IMR-90 (cell line): Measurements from ENCODE around the gene ACTN2. TPM values are rescaled to one million over a fixed set of nuclear protein-coding genes. Genes with fewer than 3 reads are reported as not detected.

Experiments
- ATAC-seq: fragments of 200-7000 bp; cut with Tn5 transposase; 2 replicates; pipeline ENCODE4 v1.9.1; 2020; ENCODE audit warnings: low read depth, mild to moderate bottlenecking, moderate library complexity
- BruUV-seq: library from RNA; stranded (reverse); fragments of 400-500 nt; replicated peaks from 2 replicates; lab custom pipeline; 2021; lab: Mats Ljungman, UMichigan
- CTCF ChIA-PET: fragments of 300-600 bp; formaldehyde crosslinking; extraction: SDS; loops from one replicate; lab custom pipeline; 2021; ENCODE audit warnings: antibody characterized with exemption; lab: Yijun Ruan, JAX
- POLR2A ChIA-PET: fragments of 300-600 bp; sonication (Branson Sonifier 250); formaldehyde crosslinking; loops from one replicate; lab custom pipeline; 2022; ENCODE audit warnings: antibody characterized with exemption; ENCODE audit not compliant: unreplicated experiment; lab: Charles Lee
- DNase-seq: peaks from one replicate; pipeline ENCODE4 v3.0.0; 2013
- H2AFZ ChIP-seq: replicated peaks from 2 replicates; pipeline ENCODE3; 2013; ENCODE audit warnings: low read length, mild to moderate bottlenecking; ENCODE audit not compliant: poor library complexity
- H2AK5ac ChIP-seq: 2 replicates; pipeline ENCODE4 v1.6.1; 2013; ENCODE audit warnings: low read depth, low read length, inconsistent platforms
- H2AK9ac ChIP-seq: replicated peaks from 2 replicates; pipeline ENCODE3; 2013; ENCODE audit warnings: mild to moderate bottlenecking, low read depth, low read length, moderate library complexity; ENCODE audit not compliant: poor library complexity
- H2BK120ac ChIP-seq: 2 replicates; pipeline ENCODE4 v1.6.1; 2013; ENCODE audit warnings: low read depth, low read length, inconsistent platforms
- H2BK15ac ChIP-seq: 3 replicates; pipeline ENCODE4 v1.6.1; 2013; ENCODE audit warnings: low read depth, low read length, inconsistent platforms
- H2BK20ac ChIP-seq: 2 replicates; pipeline ENCODE4 v1.6.1; 2013; ENCODE audit warnings: low read depth, mild to moderate bottlenecking, inconsistent platforms, low read length, moderate library complexity
- H2BK5ac ChIP-seq: 2 replicates; pipeline ENCODE4 v1.6.1; 2013; ENCODE audit warnings: mild to moderate bottlenecking, low read depth, low read length, inconsistent platforms; ENCODE audit not compliant: poor library complexity, severe bottlenecking
- H3K14ac ChIP-seq: replicated peaks from 2 replicates; pipeline ENCODE4 v1.6.1; 2013; ENCODE audit warnings: low read depth, low read length, inconsistent platforms
- H3K18ac ChIP-seq: 2 replicates; pipeline ENCODE4 v1.6.1; 2013; ENCODE audit warnings: low read depth, low read length, control low read depth
- H3K23ac ChIP-seq: 2 replicates; pipeline ENCODE4 v1.6.1; 2013; ENCODE audit warnings: low read depth, low read length, inconsistent platforms
- H3K27ac ChIP-seq: 2 replicates; pipeline ENCODE4 v1.5.1; 2013; ENCODE audit warnings: mild to moderate bottlenecking, control low read depth, low read length; ENCODE audit not compliant: insufficient read depth
- H3K27me3 ChIP-seq: 2 replicates; pipeline ENCODE4 v1.6.1; 2013; ENCODE audit warnings: low read length; ENCODE audit not compliant: control insufficient read depth, insufficient read depth
- H3K36me3 ChIP-seq: 2 replicates; pipeline ENCODE4 v1.6.1; 2013; ENCODE audit warnings: low read length, mixed read lengths; ENCODE audit not compliant: control insufficient read depth, insufficient read depth
- H3K4ac ChIP-seq: 2 replicates; pipeline ENCODE4 v1.6.1; 2013; ENCODE audit warnings: low read depth, low read length, inconsistent platforms
- H3K4me1 ChIP-seq: 2 replicates; pipeline ENCODE4 v1.6.1; 2013; ENCODE audit warnings: low read length, mixed read lengths; ENCODE audit not compliant: control insufficient read depth, insufficient read depth
- H3K4me2 ChIP-seq: 2 replicates; pipeline ENCODE4 v1.6.1; 2013; ENCODE audit warnings: low read depth, mild to moderate bottlenecking, control low read depth, low read length, moderate library complexity
- H3K4me3 ChIP-seq: 2 replicates; pipeline ENCODE4 v1.5.1; 2013; ENCODE audit warnings: low read depth, mild to moderate bottlenecking, control low read depth, low read length, moderate library complexity; ENCODE audit not compliant: insufficient read depth
- H3K56ac ChIP-seq: 2 replicates; pipeline ENCODE4 v1.6.1; 2013; ENCODE audit warnings: low read length, inconsistent platforms; ENCODE audit not compliant: insufficient read depth; ENCODE audit errors: extremely low read depth
- H3K79me1 ChIP-seq, 2 experiments: 2 replicates each; pipeline ENCODE4 v1.6.1; 2013; ENCODE audit warnings: low read length in 2 of 2, inconsistent platforms in 1 of 2, low read depth in 1 of 2
- H3K9ac ChIP-seq: 2 replicates; pipeline ENCODE4 v1.6.1; 2013; ENCODE audit warnings: low read depth, low read length, control low read depth
- H3K9me1 ChIP-seq: 2 replicates; pipeline ENCODE4 v1.6.1; 2013; ENCODE audit warnings: low read length, inconsistent platforms; ENCODE audit not compliant: insufficient read depth
- H3K9me3 ChIP-seq: 2 replicates; pipeline ENCODE4 v1.6.1; 2013; ENCODE audit warnings: low read length; ENCODE audit not compliant: control insufficient read depth, insufficient read depth
- H4K20me1 ChIP-seq: 2 replicates; pipeline ENCODE4 v1.6.1; 2013; ENCODE audit warnings: low read length, inconsistent platforms; ENCODE audit not compliant: insufficient read depth
- H4K5ac ChIP-seq: 2 replicates; pipeline ENCODE4 v1.6.1; 2013; ENCODE audit warnings: mild to moderate bottlenecking, low read depth, low read length, control low read depth
- H4K8ac ChIP-seq, 2 experiments: 2 replicates each; pipeline ENCODE4 v1.6.1; 2013; ENCODE audit warnings: low read depth in 2 of 2, low read length in 2 of 2, control low read depth in 1 of 2, inconsistent platforms in 1 of 2
- H4K91ac ChIP-seq: 2 replicates; pipeline ENCODE4 v1.6.1; 2013; ENCODE audit warnings: low read depth, low read length, inconsistent platforms; ENCODE audit not compliant: insufficient read depth
- ELK1 ChIP-seq: fragments of 150-350 bp; IDR thresholded peaks from 2 replicates; pipeline ENCODE4 v1.6.1; 2016; ENCODE audit warnings: low read depth, mild to moderate bottlenecking, low read length, moderate library complexity, borderline replicate concordance
- RCOR1 ChIP-seq: IDR thresholded peaks from 2 replicates; pipeline ENCODE4 v1.6.1; 2012; ENCODE audit warnings: mild to moderate bottlenecking, low read length, improper control_type of control experiment; ENCODE audit not compliant: insufficient replicate concordance
- WGBS, 2 experiments: methylation state at CpG; one replicate each; pipeline versions ENCODE4 v1.1.5 to v1.1.7; 2013; ENCODE audit warnings: missing lambda C conversion rate in 2 of 2; ENCODE audit not compliant: insufficient read length in 1 of 2; ENCODE audit errors: extremely low coverage in 2 of 2; 5-methylcytosine and 5-hydroxymethylcytosine counted together
- dilution Hi-C: fragments of 300-500 bp; cut with HindIII; formaldehyde crosslinking; loops from one replicate; pipeline ENCODE4 v1.14.3; 2018; ENCODE audit warnings: low sequenced_read_pairs; ENCODE audit not compliant: unreplicated experiment
- in situ Hi-C: fragments of 300-500 bp; cut with MboI; formaldehyde crosslinking; loops from 3 replicates; pipeline ENCODE4 v1.14.3; 2019; ENCODE audit warnings: low sequenced_read_pairs, inconsistent platforms, mixed read lengths
- intact Hi-C: fragments of 100-400 bp; cut with micrococcal nuclease; formaldehyde crosslinking; loops from 2 replicates; pipeline ENCODE4 v1.10.0; 2022
- polyA plus RNA-seq, 3 experiments: library from polyadenylated mRNA; depleted of rRNA; stranded (reverse); fragments of >200 nt; gene quantifications; 2 replicates each; pipeline ENCODE4 v1.2.3, GENCODE V29; 2012; ENCODE audit warnings: low replicate concordance in 1 of 3
- total RNA-seq: library from RNA; depleted of rRNA; stranded (reverse); fragments of >200 nt; gene quantifications from 2 replicates; pipeline ENCODE4 v1.2.3, GENCODE V29; 2012

Gene ACTN2
- total and polyA plus RNA-seq, 2 of the 4 experiments (the other 2 are of a cell fraction) = under 0.01 TPM; not detected in 1

DNA sequence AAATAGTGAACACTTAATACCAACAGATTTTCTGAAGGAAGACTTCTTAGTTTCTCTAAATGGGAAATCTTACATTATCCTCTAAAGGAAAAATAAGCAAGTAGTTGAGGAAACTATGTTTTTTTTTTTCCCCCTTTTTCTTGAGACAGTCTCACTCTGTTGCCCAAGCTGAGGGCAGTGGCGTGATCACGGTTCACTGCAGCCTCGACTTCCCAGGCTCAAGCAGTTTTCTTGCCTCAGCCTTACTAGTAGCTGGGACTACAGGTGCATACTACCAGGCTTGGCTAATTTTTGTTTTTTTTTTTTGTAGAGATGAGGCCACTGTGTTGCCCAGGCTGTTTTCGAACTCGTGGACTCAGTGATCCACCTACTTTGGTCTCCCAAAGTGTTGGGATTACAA lies 112.7 kb downstream of the ACTN2 start:
- no peak overlapping the region for H2AFZ ChIP-seq
- no TSS peak for BruUV-seq
- ATAC-seq = no peak
- POLR2A ChIA-PET = no interaction called here
- H3K23ac ChIP-seq = no peak overlapping the region
- H4K91ac ChIP-seq = no peak overlapping the region
- H3K9me3 ChIP-seq = no peaks in the 10 kb centered on the region
- in situ Hi-C loops (no loop called here), intact Hi-C loops (loop anchor here (5.0 to 10.0 kb wide), 2 partner anchors 68 to 194 kb away; partner anchors contain the start of gene HEATR1), dilution Hi-C loops (no loop called here)
- H2BK15ac ChIP-seq = no peak overlapping the region
- no CpG with 5 or more reads among the region's 5 CpGs for WGBS, 2 experiments
- H3K27me3 ChIP-seq = no peaks in the 10 kb centered on the region
- no peak overlapping the region for H3K18ac ChIP-seq
- no peak for DNase-seq
- no peak overlapping the region for H3K9ac ChIP-seq
- H3K27ac ChIP-seq = no peak overlapping the region
- no peak overlapping the region for H2AK9ac ChIP-seq
- no peak overlapping the region for H3K4ac ChIP-seq
- no peak overlapping the region for H4K5ac ChIP-seq
- no peak overlapping the region for H2BK120ac ChIP-seq
- no peak overlapping the region for H4K8ac ChIP-seq
- no peak overlapping the region for H3K4me3 ChIP-seq
- CTCF ChIA-PET = interaction anchor here (0.6 kb wide), 1 partner anchor 16 kb away, joined by 4 read pairs; no protein-coding TSS in a partner anchor
- H2BK20ac ChIP-seq = no peak overlapping the region
- H2AK5ac ChIP-seq = no peak overlapping the region
- H3K56ac ChIP-seq = no peak overlapping the region
- no peak overlapping the region for H2BK5ac ChIP-seq
- no peaks in the 10 kb centered on the region for H3K4me1 ChIP-seq
- no peak overlapping the region for H3K14ac ChIP-seq
- no peaks in the 10 kb centered on the region for H4K20me1 ChIP-seq
- 0 out of 2 replicates have a peak, but pooled peaks cover 2% of the 10 kb centered on the region for H3K36me3 ChIP-seq
- no peak overlapping the region for H3K4me2 ChIP-seq
- no peak for TF ChIP-seq RCOR1
- TF ChIP-seq ELK1 = no peak
- no peaks in the 10 kb centered on the region for H3K9me1 ChIP-seq
- H3K79me1 ChIP-seq = peaks cover 30 to 33% of the 10 kb centered on the region in 2 experiments
